ENCODE measurements around the gene C2orf49.
"Not testable (repeated sequence)": the region's sequence is repeated elsewhere in the genome, so short reads cannot be mapped to it uniquely, and the experiment has no call there.

Gene C2orf49

DNA sequence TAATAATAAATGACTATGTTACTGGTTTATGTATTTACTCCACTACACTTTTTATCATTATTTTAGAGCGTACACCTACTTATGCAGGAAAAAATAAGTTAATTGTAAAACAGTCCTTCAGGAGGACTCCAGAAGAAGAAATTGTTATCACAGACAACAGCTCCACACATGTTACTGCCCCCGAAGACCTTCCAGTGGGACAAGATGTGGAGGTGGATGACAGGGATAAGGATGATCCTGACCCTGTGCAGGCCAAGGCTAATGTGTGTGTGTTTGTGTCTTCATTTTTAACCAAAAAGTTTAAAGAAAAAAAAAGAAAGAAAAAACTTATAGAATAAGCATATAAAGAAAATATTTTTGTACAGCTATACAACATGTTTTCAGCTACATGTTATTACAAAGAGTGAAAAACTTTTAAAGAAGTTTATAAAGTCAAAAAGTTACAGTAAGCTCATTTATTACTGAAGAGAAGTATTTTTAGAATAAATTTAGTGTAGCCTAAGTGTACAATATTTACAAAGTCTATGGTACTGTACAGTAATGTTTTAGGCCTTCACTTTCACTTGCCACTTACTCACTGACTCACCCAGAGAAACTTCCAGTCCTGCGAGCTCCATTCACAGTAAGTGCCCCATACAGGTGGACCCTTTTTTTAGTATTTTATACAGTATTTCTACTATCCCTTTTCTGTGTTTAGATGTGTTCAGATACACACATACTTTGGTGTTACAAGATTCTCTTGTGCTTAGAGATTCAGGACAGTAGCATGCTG, 15.3 kb upstream of the C2orf49 start:
- no peak for DNase-seq

DNA sequence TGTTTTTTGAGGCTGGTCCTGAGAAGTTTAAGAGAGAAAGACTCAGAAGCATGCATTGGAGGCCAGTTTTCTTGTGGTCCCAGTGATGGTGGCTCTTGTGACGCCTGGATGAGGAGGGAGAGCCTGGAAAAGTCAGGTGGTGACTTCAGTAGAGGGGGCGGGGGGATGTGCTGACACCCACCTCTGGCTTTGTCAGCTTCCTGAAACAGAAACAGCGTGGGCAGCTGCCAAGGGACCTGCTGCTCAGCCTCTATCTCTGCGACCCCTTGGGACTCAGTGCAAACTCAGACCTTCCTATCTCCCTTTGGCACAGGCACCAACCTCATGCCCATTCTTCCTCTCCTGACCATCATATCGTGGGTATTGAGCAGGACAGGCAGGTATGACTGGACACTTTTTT, 14.2 kb upstream of the C2orf49 start:
- no peak for DNase-seq

DNA sequence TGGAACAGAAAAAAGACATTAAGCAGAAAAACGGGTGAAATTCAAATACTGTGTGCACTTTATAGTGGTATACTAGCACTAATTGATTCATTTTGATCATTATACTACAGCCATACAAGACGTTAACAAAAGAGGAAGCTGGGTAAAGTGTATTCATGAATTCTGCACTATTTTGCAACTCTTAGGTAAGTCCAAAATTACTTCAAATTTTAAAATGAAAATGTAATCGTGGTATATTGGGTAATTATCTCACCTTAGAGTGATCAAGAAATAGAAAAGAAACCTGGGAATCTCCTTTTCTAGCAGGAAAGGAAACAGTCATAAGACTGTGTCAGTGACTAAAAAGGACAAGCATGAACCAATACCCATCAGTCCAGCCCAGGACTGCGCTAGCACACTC, 13.2 kb upstream of the C2orf49 start:
- DNase-seq: no peak

DNA sequence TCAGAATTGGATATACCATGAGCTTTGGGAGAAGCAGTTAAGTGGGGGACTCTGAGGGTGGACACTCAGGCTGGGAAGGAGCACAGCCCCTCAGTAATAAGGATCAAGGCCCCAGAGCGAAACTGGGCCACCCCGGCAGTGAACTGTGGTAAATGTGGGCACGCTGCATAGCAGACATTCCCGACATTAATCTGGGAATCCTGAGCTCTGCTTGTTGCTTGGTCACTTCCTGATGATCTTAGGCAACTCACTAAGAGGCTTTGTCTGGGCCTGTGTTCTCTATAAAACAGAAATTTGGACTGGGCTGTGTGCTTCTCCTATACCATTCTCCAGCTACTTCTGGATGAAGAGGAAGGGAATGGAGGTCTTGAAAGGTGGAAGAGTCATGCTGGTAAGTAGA, 12.6 kb upstream of the C2orf49 start:
- DNase-seq: no peak

DNA sequence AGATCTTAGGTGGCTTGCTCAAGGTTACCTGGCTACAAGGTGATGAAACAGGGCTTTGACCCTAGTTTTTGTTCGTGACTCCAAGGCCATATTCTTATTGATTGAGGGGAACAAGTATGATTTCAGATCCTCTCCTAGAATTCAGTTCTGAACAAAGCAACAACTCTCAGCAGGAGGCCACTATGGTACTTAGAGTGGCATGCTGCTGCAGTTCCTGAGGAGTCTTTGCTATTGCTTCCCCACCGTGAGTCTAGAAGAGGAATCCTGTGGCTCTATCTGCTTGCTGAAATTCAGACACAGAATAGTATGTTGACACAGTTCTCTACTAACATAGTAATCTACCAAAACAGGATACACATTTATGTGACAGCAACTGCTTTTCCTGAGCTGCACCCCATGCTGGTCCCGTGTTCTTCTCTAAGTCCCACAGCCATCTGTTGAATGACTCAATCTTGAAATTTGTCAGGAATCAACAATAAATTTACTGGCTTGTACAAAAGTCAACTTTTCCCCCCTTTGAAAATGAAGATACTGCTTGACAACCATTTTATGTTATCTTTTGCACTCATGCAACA, 11.9 kb upstream of the C2orf49 start:
- DNase-seq: no peak

DNA sequence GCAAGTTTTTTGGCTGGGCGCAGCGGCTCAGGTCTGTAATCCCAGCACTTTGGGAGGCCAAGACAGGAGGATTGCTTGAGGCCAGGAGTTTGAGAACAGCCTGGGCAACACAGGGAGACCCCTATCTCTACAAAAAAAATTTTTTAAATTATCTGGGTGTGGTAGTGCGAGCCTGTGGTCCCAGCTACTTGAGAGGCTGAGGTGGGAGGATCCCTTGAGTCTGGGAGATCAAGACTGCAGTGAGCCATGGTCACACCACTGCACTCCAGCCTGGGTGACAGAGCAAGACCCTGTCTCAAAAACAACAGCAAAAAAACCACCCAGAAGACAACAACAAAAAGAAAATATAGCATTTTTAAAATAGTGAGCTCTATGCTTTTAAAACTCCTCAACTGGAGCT, 10.1 kb upstream of the C2orf49 start:
- not testable (repeated sequence) for DNase-seq

DNA sequence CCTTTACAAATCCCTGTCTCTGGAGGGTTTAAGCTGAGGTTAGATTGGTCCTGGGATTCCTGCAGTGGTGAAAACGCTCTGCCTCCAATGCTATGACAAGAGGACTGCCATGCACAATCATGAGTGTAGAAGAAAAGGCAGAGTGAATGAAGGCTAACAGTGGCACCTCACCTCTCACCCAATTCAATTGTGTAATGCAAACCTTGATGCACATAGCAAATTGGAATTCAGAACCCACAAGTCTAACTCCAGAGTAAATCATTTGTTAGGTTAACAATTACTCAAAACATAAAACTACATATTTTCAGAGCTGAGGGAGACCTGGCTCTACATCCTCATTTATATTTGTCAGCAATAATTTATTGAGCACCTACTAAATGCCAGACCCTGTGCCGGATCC, 9.7 kb upstream of the C2orf49 start:
- DNase-seq: no peak

DNA sequence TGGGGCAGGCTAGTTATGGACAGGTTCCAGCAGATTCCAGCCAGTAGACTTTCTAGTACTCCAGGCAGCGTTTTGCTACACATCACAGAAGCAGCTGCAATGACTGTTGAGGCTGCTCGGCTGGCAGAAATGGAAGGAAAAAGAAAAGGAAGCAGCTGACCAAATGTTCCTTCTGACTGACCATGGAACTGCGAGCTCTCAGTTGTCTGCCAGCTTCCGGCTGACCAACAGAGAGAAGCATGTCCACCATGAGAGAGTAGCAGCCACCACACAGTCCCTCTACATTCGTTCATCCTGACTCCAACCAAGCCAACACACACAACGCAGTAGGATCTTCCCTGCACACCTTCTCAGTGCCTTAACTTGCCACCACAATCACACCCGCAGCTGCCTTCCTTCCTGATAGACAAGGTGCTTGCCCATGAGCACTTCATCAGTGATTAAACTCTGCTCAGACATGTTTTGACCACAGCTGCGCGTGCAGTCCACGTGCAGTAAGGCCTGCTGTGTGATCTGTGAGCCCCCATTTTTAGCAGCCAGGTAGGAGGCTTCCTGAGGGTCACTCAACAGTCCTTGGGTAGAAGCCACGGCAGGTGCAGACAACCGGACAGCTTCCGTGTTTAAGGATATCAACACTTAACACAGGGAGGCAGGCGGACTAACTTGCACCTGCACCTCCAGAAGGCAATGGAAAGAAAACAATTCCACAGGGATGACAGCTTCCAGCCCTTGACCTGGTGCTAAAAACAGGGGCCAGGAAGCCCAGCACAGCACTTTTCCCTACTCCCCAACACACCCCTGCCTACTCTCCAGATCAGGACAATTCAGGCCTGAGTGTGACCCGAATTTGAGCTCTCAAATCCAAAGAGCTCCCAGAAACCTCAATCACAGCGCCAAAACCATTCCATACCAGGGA, 8.8 kb upstream of the C2orf49 start:
- no peak for DNase-seq

DNA sequence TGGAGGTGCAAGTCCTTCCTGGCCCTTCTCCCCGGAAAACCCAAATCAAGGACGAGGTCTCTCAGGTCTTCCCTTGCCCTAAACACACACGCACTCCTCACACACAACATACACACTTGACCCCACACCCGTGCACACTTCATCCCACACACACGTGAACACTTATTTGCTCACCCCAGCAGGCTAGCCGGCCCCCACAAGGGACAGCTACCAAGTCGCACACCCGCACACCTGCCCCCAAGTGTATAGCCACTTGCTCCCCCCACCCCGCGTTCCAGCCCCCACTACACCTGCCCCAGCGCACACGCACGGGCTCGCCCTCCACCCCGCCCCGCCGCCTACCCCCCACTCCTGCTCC, 8.2 kb upstream of the C2orf49 start:
- DNase-seq: no peak

DNA sequence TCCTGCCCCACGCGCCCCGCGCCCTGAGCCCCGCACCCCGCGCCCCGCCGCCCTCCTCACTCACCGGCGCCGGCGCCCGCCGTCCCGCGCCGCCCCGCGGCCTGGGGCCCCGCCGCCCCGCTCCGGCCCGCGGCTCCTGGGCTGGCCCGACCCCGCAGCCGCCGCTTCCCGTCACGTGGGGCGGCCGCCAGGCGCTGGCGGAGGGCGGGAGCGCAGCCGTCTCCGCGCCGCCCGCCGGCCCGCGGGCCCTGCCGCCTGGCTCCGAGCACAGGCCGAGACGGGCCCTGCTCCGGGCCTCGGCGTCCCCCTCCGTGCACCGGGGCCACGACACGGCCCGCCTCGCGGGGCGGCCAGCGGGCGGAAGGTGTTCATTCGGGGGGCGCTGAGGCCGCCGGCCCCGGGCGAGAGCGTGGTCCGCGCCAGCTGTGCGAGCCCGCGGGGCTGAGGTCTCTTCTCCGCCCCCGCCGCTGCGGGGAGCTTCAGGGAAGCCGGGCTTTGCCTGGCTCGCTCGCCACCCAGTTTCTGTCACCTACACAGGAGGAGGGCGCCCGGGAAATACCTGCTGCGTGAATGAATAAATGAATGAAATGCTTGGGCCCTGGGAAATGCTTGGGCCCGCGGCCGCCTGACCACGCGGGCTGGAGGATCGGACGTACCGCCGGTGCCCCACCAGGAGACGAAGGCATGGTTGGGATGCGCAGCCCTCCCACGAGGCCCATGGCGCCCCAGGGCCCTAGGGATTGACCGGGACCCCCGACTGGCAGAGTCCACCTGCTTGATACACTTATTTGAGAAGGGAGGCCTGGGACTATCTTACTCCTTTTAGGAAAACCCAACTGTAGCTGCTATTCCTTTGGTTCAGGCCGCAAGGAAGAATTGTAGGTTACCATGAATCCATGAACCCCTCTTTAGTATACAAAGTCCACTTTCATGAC, 7.5 kb upstream of the C2orf49 start, which contains the start of gene TGFBRAP1:
TGFBRAP1 (minus strand) TSS at position 175 of the 935 bp plus-strand sequence. CDS start 21,434 bp downstream, outside the sequence.
- peak; percentile 45 for DNase-seq

DNA sequence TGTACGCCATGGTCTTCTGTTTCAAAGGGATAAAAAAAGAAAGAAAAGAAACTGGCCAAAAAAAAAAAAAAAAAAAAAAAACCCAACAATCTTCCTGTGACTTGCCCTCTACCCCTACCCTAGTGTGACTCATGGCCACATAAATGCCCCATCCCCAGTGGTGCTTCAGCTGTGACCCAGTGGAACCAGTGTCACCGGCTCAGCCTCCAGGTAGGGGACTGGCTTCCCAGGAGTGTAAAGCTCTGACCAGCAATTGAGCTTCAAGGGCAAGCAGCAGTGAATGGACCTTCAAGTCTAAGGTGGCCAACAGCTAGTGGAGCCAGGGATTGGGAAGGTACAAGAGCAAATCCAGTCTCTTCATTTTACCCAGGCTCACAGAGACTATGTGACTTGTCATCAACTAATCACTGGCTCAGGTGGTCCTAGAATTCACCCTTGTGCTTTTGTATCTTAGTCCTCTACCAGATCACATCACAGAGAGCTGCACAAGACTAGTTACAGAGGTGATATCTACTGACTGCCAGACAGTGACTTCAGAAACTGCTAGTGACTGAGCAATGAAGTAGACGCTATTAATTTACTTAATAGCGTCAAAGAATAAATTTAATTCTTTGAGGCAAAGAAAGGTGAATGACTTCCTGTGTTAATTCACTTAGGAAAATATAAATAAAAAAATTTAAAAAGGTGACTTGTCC, 6.5 kb upstream of the C2orf49 start:
- no peak for DNase-seq

DNA sequence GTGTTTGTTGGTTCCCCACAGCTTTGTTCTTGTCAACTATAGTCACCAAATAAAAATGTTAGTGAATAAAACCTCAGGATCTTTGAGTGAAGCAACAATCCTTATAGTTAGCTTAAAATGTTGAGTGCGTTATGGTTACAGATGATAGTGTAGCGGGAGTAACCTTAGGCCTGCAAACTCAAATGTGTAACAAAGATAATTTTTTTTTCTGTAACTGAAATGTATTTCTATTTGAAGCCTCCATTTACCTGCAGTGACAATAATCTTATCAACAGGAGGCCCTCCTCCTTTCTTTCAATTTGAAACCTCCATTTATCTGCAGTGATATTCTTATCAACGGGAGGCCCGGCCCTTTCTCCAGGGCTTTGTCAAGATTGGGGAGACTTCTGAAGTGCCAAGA, 3.1 kb upstream of the C2orf49 start:
- no peak for DNase-seq

DNA sequence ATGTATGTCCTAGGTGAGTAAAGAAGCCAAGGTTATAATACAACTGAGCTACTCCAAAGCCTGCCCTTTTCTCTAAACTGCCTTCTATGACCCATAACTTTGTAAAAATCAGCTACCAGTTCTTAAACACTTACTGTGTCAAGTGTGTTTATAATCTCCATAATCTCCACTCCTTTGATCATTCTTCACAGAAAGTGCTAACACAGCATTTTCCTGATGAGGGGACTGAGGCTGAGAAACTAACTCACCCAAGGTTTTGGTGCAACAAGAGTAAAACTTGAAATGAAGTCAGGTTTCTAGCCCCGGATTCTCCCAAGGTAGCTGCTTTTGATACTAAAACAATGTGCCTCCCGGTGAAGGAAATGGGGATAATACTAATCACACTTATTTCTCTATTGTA, 1.9 kb upstream of the C2orf49 start:
- DNase-seq: no peak

DNA sequence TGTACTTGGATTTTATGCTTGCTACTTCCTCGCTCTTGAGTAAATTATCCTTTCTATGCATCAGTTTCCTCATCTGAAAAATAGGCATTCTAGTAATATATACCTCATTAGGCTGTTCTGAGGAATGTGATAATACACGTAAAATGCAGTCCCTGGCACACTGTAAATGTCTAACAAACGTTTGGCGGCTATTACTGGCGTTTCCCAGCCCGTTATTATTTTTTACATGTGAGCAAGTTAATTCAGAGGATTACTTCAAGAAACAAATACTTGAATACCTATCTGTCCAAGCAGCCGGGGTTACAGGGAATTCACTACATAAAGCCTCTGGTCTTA, 586 bp upstream of the C2orf49 start:
- DNase-seq: no peak

DNA sequence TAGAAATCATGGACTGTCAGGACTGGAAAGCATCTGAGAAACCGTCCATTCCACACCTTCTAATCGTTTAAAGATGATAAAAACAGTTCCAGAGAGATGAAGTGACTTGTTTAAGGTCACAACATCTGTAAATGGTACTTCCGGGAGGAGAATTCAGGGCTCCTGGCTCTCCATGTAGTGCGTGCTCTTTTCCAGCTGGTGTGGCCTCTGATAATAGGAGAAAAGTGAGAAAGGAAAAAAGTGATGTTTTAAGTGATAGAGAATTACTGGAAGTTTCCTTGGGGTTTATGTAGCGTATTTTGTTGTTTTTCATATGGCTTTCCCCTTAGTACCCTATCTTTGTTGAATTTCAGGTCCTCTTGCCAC, 663 bp downstream of the C2orf49 start:
- no peak for DNase-seq

DNA sequence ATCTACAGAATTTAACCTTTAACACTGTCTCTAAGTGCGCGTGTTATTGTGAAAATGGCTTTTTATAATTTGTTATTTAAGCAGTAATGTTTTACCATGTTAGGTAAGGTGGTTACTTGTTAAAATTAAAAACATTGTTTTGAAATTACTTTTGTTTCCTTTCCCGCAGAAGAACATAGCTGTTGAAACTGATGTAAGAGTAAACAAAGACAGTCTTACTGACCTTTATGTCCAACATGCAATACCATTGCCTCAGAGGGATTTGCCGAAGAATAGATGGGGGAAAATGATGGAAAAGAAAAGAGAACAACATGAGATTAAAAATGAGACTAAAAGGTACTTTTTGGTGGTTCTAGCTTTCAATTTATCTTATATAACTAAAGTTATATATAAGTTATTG, 2.1 kb downstream of the C2orf49 start:
- DNase-seq: no peak

DNA sequence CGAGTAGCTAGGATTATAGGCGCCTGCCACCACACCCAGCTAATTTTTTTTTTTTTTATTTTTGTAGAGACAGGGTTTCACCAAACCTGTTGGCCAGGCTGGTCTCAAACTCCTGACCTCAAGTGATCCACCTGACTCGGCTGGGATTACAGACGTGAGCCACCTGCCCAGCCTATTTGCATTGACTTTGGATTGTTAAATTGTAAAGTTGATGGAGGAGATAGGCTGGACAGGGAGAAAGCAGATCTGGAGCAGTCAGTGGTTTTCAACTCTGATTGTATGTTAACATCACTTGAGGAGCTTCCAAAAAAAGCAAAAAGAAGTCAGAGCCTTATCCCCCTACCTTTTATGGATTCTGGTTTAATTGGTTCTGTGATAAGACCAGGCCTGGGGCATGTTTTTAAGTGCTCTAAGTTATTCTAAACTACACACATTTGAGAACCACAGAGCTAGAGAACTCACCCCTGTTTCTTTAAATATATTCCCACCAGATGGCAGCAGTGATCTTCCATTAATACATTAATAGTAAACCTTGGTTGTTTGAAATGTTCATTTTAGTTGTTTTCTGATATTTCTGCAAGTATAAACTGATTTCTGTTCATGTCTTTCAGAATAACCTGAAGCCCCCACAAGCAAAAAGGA, 7.5 kb downstream of the C2orf49 start:
- no peak for DNase-seq

DNA sequence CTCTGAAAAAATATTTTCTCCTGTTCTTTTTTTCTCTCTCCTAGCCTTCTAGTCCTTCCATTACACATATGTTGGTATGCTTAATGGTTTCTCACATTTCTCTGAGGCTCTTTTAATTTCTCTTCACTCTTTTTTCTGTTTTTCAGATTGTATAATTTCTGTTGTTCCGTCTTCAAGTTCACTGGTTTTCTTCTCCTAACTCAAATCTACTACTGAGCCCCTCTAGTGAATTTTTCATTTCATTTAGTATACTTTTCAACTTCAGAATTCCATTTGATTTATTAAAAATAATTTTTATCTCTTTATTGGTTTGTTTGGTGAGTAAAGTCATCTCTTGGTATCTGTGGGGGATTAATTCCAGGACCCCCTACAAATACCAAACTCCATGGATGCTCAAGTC, 19.8 kb downstream of the C2orf49 start:
- DNase-seq: no peak

DNA sequence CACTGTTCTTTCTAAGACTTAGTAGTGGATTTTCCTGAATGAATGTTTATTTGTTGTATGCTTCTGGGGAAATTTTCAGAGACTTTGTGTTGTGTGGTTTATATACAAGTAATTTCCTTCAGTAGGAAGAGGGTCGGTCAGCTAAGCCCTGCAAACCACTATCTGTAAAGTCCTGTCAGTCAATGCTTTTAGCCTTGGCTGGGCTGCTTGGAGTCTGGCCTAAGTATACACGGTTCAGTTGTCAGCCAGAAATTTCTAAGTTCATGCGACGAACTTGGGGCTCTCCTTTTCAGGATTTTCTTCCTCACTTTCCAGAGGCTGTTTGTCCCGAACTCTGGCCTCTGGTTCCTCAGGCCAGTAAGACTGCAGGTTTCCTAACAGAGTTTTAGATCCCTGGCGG, 21.3 kb downstream of the C2orf49 start:
- no peak for DNase-seq

DNA sequence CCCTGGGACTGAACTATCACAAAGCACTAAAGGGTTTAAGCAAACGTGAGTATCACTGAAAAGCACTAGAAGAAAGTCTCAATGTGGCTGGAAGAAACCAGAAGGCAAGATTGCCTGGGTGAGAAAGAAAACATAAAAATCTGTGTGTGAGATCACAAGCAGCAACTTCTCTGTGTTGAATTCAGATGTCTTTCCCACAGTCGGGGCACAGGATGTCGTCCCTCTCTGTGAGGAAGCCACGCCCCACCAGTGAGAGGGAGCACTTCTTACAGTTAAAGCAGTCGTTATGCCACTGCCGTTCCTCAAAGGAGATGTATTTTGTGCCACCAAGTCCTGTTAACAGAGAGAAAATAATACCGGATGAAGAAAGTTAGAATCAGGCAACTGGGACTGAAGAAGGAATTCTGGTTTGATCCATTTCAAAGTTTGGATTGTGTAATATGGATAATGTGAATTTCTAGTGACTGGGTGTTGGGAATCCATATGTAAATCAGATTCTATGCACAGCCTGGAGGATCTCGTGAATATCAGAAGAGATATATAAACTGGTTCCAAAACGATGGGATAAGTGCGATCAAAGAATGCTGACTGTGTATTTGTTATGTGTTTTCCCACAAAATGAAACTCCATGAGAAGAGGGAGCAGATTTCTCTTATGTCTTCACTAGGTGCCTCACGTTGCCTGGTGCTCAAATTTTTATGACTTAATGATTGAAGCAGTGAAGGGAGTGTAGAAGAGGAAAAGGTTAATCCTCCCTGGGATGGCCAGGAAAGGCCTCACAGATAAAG, 24.0 kb downstream of the C2orf49 start:
- no peak for DNase-seq

Measured in activated CD4-positive, alpha-beta T cell treated with anti-CD3 and anti-CD28 coated beads, Interleukin-2, amount 50 U/mL, for 16 hours (primary cell).